Stomach smooth muscle (tissue), 2 donors: ENCODE measurements around the gene VGLL3.

Source experiments
- H3K27ac ChIP-seq: one replicate; pipeline ENCODE4 v1.7.0; 2013; ENCODE audit warnings: mild to moderate bottlenecking, low read length, inconsistent platforms
- H3K27me3 ChIP-seq, 2 donors: one replicate each; pipeline ENCODE4 v1.7.0; 2013; ENCODE audit warnings: low read length in 2 of 2; ENCODE audit not compliant: insufficient read depth in 2 of 2, control insufficient read depth in 1 of 2
- H3K36me3 ChIP-seq, 2 donors: one replicate each; pipeline ENCODE4 v1.7.0; 2013; ENCODE audit warnings: low read length in 2 of 2; ENCODE audit not compliant: control insufficient read depth in 2 of 2, insufficient read depth in 2 of 2
- H3K4me1 ChIP-seq: one replicate; pipeline ENCODE4 v1.7.0; 2013; ENCODE audit warnings: low read length; ENCODE audit not compliant: control insufficient read depth, insufficient read depth
- H3K4me3 ChIP-seq, 2 donors: one replicate each; pipeline ENCODE4 v1.7.0; 2013; ENCODE audit warnings: low read length in 2 of 2
- H3K9ac ChIP-seq, 2 donors: one replicate each; pipeline ENCODE4 v1.7.0; 2013; ENCODE audit warnings: low read length in 2 of 2, mild to moderate bottlenecking in 1 of 2
- H3K9me3 ChIP-seq, 2 donors: one replicate each; pipeline ENCODE4 v1.7.0; 2013; ENCODE audit warnings: low read length in 2 of 2; ENCODE audit not compliant: control insufficient read depth in 2 of 2
- donor health status: healthy.
- donor health status: Pancreatic carcinoma.

Gene VGLL3

GRCh38 chr3:86973440-86973839, 17.5 kb downstream of the VGLL3 start:
- Histone ChIP-seq H3K9ac (no peak overlapping the region), H3K27me3 (no peaks in the 10 kb centered on the region), H3K27ac (no peak overlapping the region), H3K9me3 (no peaks in the 10 kb centered on the region), H3K36me3 (no peaks in the 10 kb centered on the region), H3K4me3 (no peak overlapping the region), H3K4me1 (no peaks in the 10 kb centered on the region)

- H3K36me3 ChIP-seq: peaks cover 0 to 3% of the 10 kb centered on the region in 2 donors
- H3K27ac ChIP-seq: no peak overlapping the region
- no peaks in the 10 kb centered on the region for H3K27me3 ChIP-seq
- H3K9ac ChIP-seq: no peak overlapping the region
- no peaks in the 10 kb centered on the region for H3K4me1 ChIP-seq
- no peak overlapping the region for H3K4me3 ChIP-seq
- no peaks in the 10 kb centered on the region for H3K9me3 ChIP-seq
Observed at GRCh38 chr3:86969500-86970189, 21.3 kb downstream of the VGLL3 start.

- no peak overlapping the region for H3K27ac ChIP-seq
- no peak overlapping the region for H3K9ac ChIP-seq
- H3K4me3 ChIP-seq: no peak overlapping the region
- H3K9me3 ChIP-seq: no peaks in the 10 kb centered on the region
- H3K4me1 ChIP-seq: no peaks in the 10 kb centered on the region
- no peaks in the 10 kb centered on the region for H3K27me3 ChIP-seq
- peaks cover 0 to 3% of the 10 kb centered on the region in 2 donors for H3K36me3 ChIP-seq
Observed at GRCh38 chr3:86968244-86968932, 22.6 kb downstream of the VGLL3 start.

GRCh38 chr3:86967062-86967461, 23.9 kb downstream of the VGLL3 start:
- Histone ChIP-seq H3K27ac (no peak overlapping the region), H3K9ac (no peak overlapping the region), H3K27me3 (no peaks in the 10 kb centered on the region), H3K36me3 (peaks cover 0 to 3% of the 10 kb centered on the region in 2 donors), H3K9me3 (no peaks in the 10 kb centered on the region), H3K4me1 (no peaks in the 10 kb centered on the region), H3K4me3 (no peak overlapping the region)

GRCh38 chr3:86965166-86965565, 25.8 kb downstream of the VGLL3 start:
- Histone ChIP-seq H3K4me3 (no peak overlapping the region), H3K36me3 (peaks cover 0 to 3% of the 10 kb centered on the region in 2 donors), H3K27ac (no peak overlapping the region), H3K27me3 (no peaks in the 10 kb centered on the region), H3K9me3 (no peaks in the 10 kb centered on the region), H3K4me1 (no peaks in the 10 kb centered on the region), H3K9ac (no peak overlapping the region)

- no peaks in the 10 kb centered on the region for H3K9me3 ChIP-seq
- H3K27me3 ChIP-seq: no peaks in the 10 kb centered on the region
- no peaks in the 10 kb centered on the region for H3K4me1 ChIP-seq
- peaks cover 0 to 3% of the 10 kb centered on the region in 2 donors for H3K36me3 ChIP-seq
- no peak overlapping the region for H3K4me3 ChIP-seq
- H3K9ac ChIP-seq: no peak overlapping the region
- no peak overlapping the region for H3K27ac ChIP-seq
Observed at GRCh38 chr3:86963611-86964010, 27.3 kb downstream of the VGLL3 start.

DNA sequence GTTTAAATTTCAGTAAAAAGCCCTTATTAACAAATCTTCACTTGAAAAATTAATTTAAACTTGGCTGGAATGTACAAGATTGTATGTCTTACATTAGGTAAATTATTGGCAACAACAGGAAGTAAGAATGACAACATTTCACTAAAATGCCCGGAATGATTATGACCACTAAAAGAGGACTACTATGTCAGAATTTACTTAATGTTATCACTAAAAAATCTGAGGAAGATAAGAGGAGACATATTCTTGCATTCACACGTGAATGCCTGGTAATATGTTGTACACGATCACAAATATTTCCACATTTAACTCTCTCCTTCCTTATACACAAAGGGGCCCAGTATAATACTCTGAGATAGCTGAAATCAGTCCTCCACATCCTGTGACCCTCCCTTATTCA, 29.7 kb downstream of the VGLL3 start:
- H3K36me3 ChIP-seq: peaks cover 0 to 3% of the 10 kb centered on the region in 2 donors
- H3K27ac ChIP-seq: no peak overlapping the region
- no peak overlapping the region for H3K9ac ChIP-seq
- H3K4me1 ChIP-seq: no peaks in the 10 kb centered on the region
- H3K9me3 ChIP-seq: no peaks in the 10 kb centered on the region
- no peaks in the 10 kb centered on the region for H3K27me3 ChIP-seq
- no peak overlapping the region for H3K4me3 ChIP-seq

DNA sequence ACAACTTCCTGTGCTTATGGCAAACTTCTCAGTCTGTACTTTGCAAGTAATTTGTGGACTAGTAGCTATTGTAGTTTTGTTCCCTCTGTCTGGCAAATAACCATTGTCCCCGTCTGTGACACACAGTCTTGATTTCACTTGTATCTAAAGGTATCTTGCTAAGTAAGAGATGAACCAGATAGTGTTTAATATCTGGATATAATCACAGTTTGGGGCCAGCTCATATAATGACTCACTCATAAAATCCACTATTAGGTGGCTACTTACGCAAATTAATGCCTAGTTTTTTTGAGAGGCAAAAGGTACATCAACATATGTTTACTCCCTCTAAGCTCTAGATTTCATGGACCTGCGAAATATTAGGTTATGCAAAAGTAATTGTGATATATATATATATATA, 30.4 kb downstream of the VGLL3 start:
- H3K9me3 ChIP-seq: no peaks in the 10 kb centered on the region

GRCh38 chr3:86958534-86958933, 32.4 kb downstream of the VGLL3 start:
- Histone ChIP-seq H3K4me1 (no peaks in the 10 kb centered on the region), H3K9ac (no peak overlapping the region), H3K27ac (no peak overlapping the region)

More for the DNA sequence above, 30.4 kb downstream of the VGLL3 start:
- peaks cover 0 to 2% of the 10 kb centered on the region in 2 donors for H3K36me3 ChIP-seq
- no peak overlapping the region for H3K9ac ChIP-seq
- no peak overlapping the region for H3K27ac ChIP-seq
- H3K4me1 ChIP-seq: no peaks in the 10 kb centered on the region
- no peak overlapping the region for H3K4me3 ChIP-seq
- no peaks in the 10 kb centered on the region for H3K27me3 ChIP-seq

DNA sequence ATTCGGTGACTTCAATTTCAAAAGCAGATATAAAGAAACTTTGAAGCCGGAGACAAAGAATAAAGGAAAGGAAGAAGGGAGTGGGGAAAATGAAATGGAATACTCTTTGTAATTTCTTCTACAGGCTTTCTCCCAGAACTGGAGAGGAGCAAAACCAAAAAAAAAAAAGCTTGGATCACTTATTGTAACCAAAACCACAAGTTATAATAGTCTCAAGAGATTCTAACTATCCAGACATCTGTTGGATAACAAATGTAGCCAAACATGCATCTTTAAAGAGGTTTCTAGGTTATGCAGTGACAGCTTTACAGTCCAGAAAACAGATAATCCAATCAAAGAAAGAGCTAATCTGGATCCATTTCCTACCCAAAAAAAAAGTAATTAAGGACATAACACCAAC, 36.2 kb downstream of the VGLL3 start:
- Histone ChIP-seq H3K27ac (no peak overlapping the region), H3K4me1 (no peaks in the 10 kb centered on the region), H3K9ac (no peak overlapping the region), H3K9me3 (no peaks in the 10 kb centered on the region), H3K27me3 (no peaks in the 10 kb centered on the region), H3K36me3 (no peaks in the 10 kb centered on the region), H3K4me3 (no peak overlapping the region)

More at GRCh38 chr3:86958534-86958933, 32.4 kb downstream of the VGLL3 start:
- H3K4me3 ChIP-seq: no peak overlapping the region
- no peaks in the 10 kb centered on the region for H3K9me3 ChIP-seq
- H3K27me3 ChIP-seq: no peaks in the 10 kb centered on the region
- H3K36me3 ChIP-seq: no peaks in the 10 kb centered on the region

DNA sequence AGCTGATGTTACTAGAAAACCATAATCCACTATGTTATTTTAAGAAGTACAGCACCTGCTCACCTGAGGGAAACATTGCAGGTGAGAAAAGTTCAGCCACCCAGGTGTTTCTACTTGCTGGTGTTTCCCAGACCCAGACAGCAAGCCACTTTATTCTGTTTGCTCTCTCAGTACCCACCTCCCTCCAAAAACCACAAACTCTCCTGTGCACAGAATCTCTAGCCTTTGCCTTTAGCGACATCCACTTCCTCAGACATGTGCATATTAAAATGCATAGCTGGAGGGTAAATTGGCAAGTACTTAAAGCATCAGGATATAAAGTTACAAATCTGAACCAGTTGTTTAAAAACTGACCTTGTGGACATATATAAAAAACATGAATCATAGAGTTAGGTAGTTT, 36.7 kb downstream of the VGLL3 start:
- Histone ChIP-seq H3K4me1 (no peaks in the 10 kb centered on the region), H3K9me3 (no peaks in the 10 kb centered on the region), H3K36me3 (no peaks in the 10 kb centered on the region), H3K27me3 (no peaks in the 10 kb centered on the region), H3K9ac (no peak overlapping the region), H3K4me3 (no peak overlapping the region), H3K27ac (no peak overlapping the region)
